CD14-positive monocyte (primary cell): ENCODE results near the gene NPY. TPM values are rescaled to one million over a fixed set of nuclear protein-coding genes. Genes with fewer than 3 reads are reported as not detected.

Experiments used
- DNase-seq, 3 donors: peaks; one replicate each; pipeline ENCODE4 v3.0.0-alpha.2; 2011 to 2022
- H2AFZ ChIP-seq: 2 replicates; pipeline ENCODE4 v1.6.0; 2012; ENCODE audit warnings: mild to moderate bottlenecking, low read depth, low read length, inconsistent platforms; ENCODE audit not compliant: insufficient read depth, poor library complexity, severe bottlenecking
- H3K27ac ChIP-seq, 2 donors: 1 replicate in 1 of 2; 2 replicates in 1 of 2; pipeline ENCODE4 v1.5.1; 2012 to 2013; ENCODE audit warnings: low read length in 2 of 2, control low read depth in 1 of 2, inconsistent platforms in 1 of 2, low read depth in 1 of 2, mild to moderate bottlenecking in 1 of 2
- H3K27me3 ChIP-seq, 2 donors: one replicate each; pipeline versions ENCODE4 v1.6.0 to v1.6.1; 2011 to 2013; ENCODE audit warnings: low read length in 2 of 2; ENCODE audit not compliant: control insufficient read depth in 2 of 2, insufficient read depth in 2 of 2
- H3K36me3 ChIP-seq, 2 donors: replicated peaks in 1 of 2; 1 replicate in 1 of 2; 2 replicates in 1 of 2; pipeline versions ENCODE4 v1.5.1 to v1.6.1; 2012 to 2013; ENCODE audit warnings: low read length in 2 of 2, control low read depth in 1 of 2, inconsistent platforms in 1 of 2, mild to moderate bottlenecking in 1 of 2; ENCODE audit not compliant: insufficient read depth in 2 of 2, control insufficient read depth in 1 of 2
- H3K4me1 ChIP-seq, 2 donors: 1 replicate in 1 of 2; 2 replicates in 1 of 2; pipeline versions ENCODE4 v1.5.1 to v1.6.1; 2012 to 2013; ENCODE audit warnings: low read length in 2 of 2, control low read depth in 1 of 2, inconsistent platforms in 1 of 2, mild to moderate bottlenecking in 1 of 2, moderate library complexity in 1 of 2; ENCODE audit not compliant: insufficient read depth in 2 of 2, control insufficient read depth in 1 of 2
- H3K4me2 ChIP-seq: replicated peaks from 2 replicates; pipeline ENCODE3; 2012; ENCODE audit warnings: low read length, moderate library complexity, mild to moderate bottlenecking; ENCODE audit not compliant: poor library complexity, severe bottlenecking; ENCODE audit errors: extremely low read depth
- H3K4me3 ChIP-seq, 3 experiments: fragments of 200-600 bp in 1 of 3; sonication (generic) in 1 of 3; replicated peaks in 1 of 3; 1 replicate in 2 of 3; 2 replicates in 1 of 3; pipeline ENCODE4 v1.5.1; 2011 to 2013; ENCODE audit warnings: low read length in 3 of 3, mild to moderate bottlenecking in 3 of 3, control low read depth in 2 of 3, low read depth in 2 of 3, inconsistent platforms in 1 of 3, moderate library complexity in 1 of 3
- H3K79me2 ChIP-seq: 2 replicates; pipeline ENCODE4 v1.6.0; 2012; ENCODE audit warnings: mild to moderate bottlenecking, control low read depth, inconsistent platforms, low read length, moderate library complexity; ENCODE audit not compliant: insufficient read depth
- H3K9ac ChIP-seq: 2 replicates; pipeline ENCODE4 v1.6.0; 2017; ENCODE audit warnings: low read length, mild to moderate bottlenecking; ENCODE audit not compliant: insufficient read depth, poor library complexity, severe bottlenecking
- H3K9me3 ChIP-seq, 2 donors: replicated peaks in 1 of 2; 1 replicate in 1 of 2; 2 replicates in 1 of 2; pipeline versions ENCODE4 v1.5.1 to v1.6.1; 2012 to 2013; ENCODE audit warnings: low read length in 2 of 2, control low read depth in 1 of 2; ENCODE audit not compliant: control insufficient read depth in 1 of 2, insufficient read depth in 1 of 2
- H4K20me1 ChIP-seq: 2 replicates; pipeline ENCODE4 v1.6.0; 2012; ENCODE audit warnings: mild to moderate bottlenecking, low read length, control low read depth, moderate library complexity; ENCODE audit not compliant: insufficient read depth
- H3K27ac Mint-ChIP-seq, 7 donors: one replicate each; pipeline ENCODE4 v1.8.0; 2020; ENCODE audit warnings: mild to moderate bottlenecking in 7 of 7, mixed read lengths in 7 of 7, moderate library complexity in 6 of 7, inconsistent platforms in 2 of 7
- H3K27me3 Mint-ChIP-seq, 3 donors: one replicate each; pipeline ENCODE4 v1.8.0; 2021 to 2022; ENCODE audit warnings: low read depth in 3 of 3, mild to moderate bottlenecking in 3 of 3, mixed read lengths in 3 of 3, moderate library complexity in 3 of 3, inconsistent platforms in 1 of 3
- H3K36me3 Mint-ChIP-seq, 2 donors: one replicate each; pipeline ENCODE4 v1.8.0; 2020; ENCODE audit warnings: mixed read lengths in 2 of 2, inconsistent platforms in 1 of 2, mild to moderate bottlenecking in 1 of 2
- H3K4me1 Mint-ChIP-seq: one replicate; pipeline ENCODE4 v1.8.0; 2020; ENCODE audit warnings: mild to moderate bottlenecking, mixed read lengths
- H3K4me3 Mint-ChIP-seq, 2 donors: one replicate each; pipeline ENCODE4 v1.8.0; 2020; ENCODE audit warnings: mild to moderate bottlenecking in 2 of 2, mixed read lengths in 2 of 2, moderate library complexity in 1 of 2
- H3K9me3 Mint-ChIP-seq, 7 donors: one replicate each; pipeline ENCODE4 v1.8.0; 2020 to 2022; ENCODE audit warnings: mixed read lengths in 7 of 7, mild to moderate bottlenecking in 6 of 7, moderate library complexity in 6 of 7, inconsistent platforms in 2 of 7
- CTCF ChIP-seq: fragments of 200-600 bp; IDR thresholded peaks from one replicate; pipeline ENCODE4 v1.8.0; 2022; ENCODE audit warnings: antibody characterized with exemption, mild to moderate bottlenecking
- WGBS: methylation state at CpG from one replicate; pipeline ENCODE4 v1.1.5; 2013; ENCODE audit warnings: missing lambda C conversion rate; ENCODE audit not compliant: insufficient coverage; 5-methylcytosine and 5-hydroxymethylcytosine counted together
- intact Hi-C, 2 donors: fragments of 100-400 bp; cut with micrococcal nuclease; formaldehyde crosslinking; loops; one replicate each; pipeline versions ENCODE4 v1.15.0 to v1.15.1; 2023
- polyA plus RNA-seq, 3 donors: library from polyadenylated mRNA; depleted of rRNA in 1 of 3; unstranded in 2 of 3; stranded (reverse) in 1 of 3; fragments of 300-500 nt in 2 of 3; fragments of >200 nt in 1 of 3; fragmentation: Illumina TruSeq in 2 of 3; gene quantifications; 1 replicate in 2 of 3; 2 replicates in 1 of 3; pipeline ENCODE4 v1.2.3, GENCODE V29; 2012 to 2021

Gene NPY
- polyA plus RNA-seq, 3 donors = not detected

DNA sequence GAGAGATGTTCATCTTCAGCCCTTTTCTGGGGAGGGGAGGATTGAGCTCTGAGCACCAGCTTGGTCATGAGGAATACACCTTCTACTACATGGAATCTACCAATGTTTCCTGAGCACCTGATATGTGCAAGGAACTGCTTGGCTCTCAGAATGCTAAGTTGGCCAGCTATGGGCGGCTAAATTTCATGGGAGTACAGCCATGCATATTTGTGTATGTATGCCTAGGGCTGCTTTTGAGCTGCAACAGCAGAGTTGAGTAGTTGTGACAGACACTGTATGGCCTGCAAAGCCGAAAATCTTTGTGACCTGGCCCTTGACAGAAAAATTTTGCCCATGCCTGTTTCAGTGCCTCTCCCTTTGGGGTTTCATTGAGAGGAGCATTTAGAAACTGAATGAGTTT, 44.9 kb downstream of the NPY start:
- WGBS = 69% methylated on average over 2 of the region's 2 CpGs
- TF ChIP-seq CTCF = no peak

DNA sequence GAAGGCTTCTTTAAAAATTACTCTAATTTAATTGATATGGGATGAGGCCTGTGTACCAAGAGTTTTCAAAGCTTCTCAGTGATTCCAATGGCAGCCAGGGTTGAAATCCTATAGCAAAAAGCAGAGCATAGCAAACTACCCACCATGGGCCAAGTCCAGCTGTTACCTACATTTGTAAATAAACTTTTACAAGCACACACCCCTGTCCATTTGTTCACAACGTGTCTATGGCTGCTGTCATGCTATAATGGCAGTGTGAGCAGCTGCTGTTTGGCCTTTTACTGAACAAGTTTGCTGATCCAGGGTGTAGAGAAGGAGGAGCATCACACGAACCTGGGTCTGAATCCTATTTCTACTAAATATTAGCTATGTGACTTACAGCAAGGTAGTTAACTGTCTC, 50.0 kb downstream of the NPY start:
- Histone ChIP-seq H3K79me2 (no peaks in the 10 kb centered on the region), H3K4me1 (no peaks in the 10 kb centered on the region), H3K4me2 (no peak overlapping the region), H3K27ac (no peak overlapping the region), H3K4me3 (no peak overlapping the region), H3K9me3 (no peaks in the 10 kb centered on the region), H3K36me3 (no peaks in the 10 kb centered on the region), H4K20me1 (no peaks in the 10 kb centered on the region), H3K9ac (no peak overlapping the region), H3K27me3 (no peaks in the 10 kb centered on the region), H2AFZ (no peak overlapping the region)
- no peaks in the 10 kb centered on the region for H3K4me1 Mint-ChIP-seq
- no peak for TF ChIP-seq CTCF
- H3K36me3 Mint-ChIP-seq = no peaks in the 10 kb centered on the region
- H3K27me3 Mint-ChIP-seq = peaks cover under 1 to 12% (median 6%) of the 10 kb centered on the region in 3 donors
- no peak overlapping the region for H3K27ac Mint-ChIP-seq
- H3K9me3 Mint-ChIP-seq = peaks cover 2 to 7% (median 5%) of the 10 kb centered on the region in 7 donors
- no peak for DNase-seq
- H3K4me3 Mint-ChIP-seq = no peak overlapping the region
- no CpG with 5 or more reads among the region's 2 CpGs for WGBS
- intact Hi-C loops = no loop called here

More for the DNA sequence above, 44.9 kb downstream of the NPY start:
- H3K4me1 Mint-ChIP-seq = no peaks in the 10 kb centered on the region
- H3K9ac ChIP-seq = no peak overlapping the region
- no peak for DNase-seq
- peaks cover 0 to 2% (median 0%) of the 10 kb centered on the region in 3 donors for H3K27me3 Mint-ChIP-seq
- intact Hi-C loops = no loop called here
- no peaks in the 10 kb centered on the region for H3K9me3 ChIP-seq
- H3K9me3 Mint-ChIP-seq = peaks cover 2 to 7% (median 5%) of the 10 kb centered on the region in 7 donors
- H3K27me3 ChIP-seq = no peaks in the 10 kb centered on the region
- H4K20me1 ChIP-seq = no peaks in the 10 kb centered on the region
- H3K36me3 ChIP-seq = no peaks in the 10 kb centered on the region
- no peak overlapping the region for H2AFZ ChIP-seq
- H3K4me1 ChIP-seq = no peaks in the 10 kb centered on the region
- no peak overlapping the region for H3K4me2 ChIP-seq
- no peak overlapping the region for H3K4me3 ChIP-seq
- H3K4me3 Mint-ChIP-seq = no peak overlapping the region
- H3K27ac ChIP-seq = no peak overlapping the region
- H3K79me2 ChIP-seq = no peaks in the 10 kb centered on the region
- no peak overlapping the region for H3K27ac Mint-ChIP-seq
- H3K36me3 Mint-ChIP-seq = no peaks in the 10 kb centered on the region
